ENCODE results near the gene ZBP1. TPM values are rescaled to one million over a fixed set of nuclear protein-coding genes. Genes with fewer than 3 reads are reported as not detected.

ZBP1 gene
- polyA plus RNA-seq, 3 donors = 0.08 to 0.11 TPM; not detected in 1

GRCh38 chr20:57571782-57572416 is 48.3 kb downstream of the ZBP1 start:
- DNase-seq = no peak

DNA sequence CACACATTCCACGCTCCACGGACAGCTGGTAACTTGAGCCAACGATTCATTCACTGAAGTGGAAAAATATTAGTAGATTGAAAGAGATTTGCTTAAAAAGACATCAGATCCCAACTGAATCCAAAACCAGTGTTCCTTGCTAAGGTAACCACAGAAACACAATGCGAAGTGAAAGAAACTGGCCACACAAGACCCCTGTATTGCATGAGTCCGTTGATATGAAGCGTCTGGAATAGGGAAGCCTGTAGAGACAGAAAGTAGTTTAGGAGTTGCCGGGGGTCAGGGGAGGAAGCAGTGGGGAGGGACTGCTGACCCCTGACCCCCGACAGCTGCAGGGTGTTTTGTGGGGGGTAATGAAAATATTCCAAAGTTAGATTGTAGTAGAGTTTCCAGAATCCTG is 49.3 kb downstream of the ZBP1 start:
- no peak for DNase-seq

DNA sequence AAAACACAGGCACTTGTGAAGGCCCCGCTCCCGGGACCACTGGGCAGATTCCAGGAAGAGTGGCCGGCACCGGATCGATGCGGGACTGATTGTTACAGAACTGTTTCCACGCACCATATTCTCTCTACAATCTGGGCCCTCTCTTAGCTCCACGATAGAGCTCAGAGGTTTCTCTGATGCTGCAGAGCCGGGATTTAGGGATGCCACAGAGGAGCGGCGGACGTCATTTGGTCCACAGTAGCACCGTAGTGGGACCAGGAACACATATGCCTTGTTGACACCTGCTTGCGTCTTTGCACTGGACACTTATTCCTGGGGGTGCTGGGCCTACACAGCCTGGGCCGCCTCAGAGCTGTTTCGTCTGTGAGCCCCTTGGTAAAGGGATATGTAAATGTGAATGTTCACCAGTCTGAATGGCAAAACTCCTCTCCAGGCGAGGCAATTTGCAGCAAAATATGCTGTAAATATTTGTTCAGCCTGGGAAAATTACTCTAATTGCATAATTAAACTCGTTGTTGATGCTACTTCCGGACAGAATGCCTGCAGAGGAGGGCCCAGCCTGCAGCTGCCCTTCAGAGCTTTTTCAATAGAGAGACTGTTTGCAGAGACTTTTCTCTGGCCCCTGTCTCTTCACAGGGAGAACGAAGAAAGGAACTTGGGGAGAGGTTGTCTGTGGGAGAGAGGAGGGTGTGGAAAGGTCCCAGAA is 49.9 kb downstream of the ZBP1 start:
- DNase-seq = no peak

DNA sequence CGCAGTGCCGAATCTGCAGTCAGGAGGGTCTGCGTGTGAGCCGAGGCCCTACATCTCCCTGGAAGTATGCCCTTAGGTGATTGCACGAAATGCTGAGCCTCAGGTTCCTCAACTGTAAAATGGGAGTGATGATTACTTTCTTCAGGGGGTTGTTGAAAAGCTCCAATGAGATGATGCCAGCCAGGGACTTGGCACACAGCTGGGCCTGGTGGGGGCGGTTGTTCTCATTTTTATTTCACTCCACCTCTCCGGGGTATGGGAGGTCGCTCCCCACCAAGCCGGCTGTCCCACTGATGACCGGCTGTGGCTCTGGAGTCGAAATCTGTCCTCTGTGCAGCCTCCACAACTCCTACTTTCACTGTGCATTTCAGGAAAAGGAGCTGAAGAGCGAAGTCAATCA is 51.3 kb downstream of the ZBP1 start:
- DNase-seq = no peak

- no peak for DNase-seq
These were observed 51.9 kb downstream of the ZBP1 start for GRCh38 chr20:57568088-57568896.

GRCh38 chr20:57567471-57568079 is 52.7 kb downstream of the ZBP1 start:
- DNase-seq = no peak

DNA sequence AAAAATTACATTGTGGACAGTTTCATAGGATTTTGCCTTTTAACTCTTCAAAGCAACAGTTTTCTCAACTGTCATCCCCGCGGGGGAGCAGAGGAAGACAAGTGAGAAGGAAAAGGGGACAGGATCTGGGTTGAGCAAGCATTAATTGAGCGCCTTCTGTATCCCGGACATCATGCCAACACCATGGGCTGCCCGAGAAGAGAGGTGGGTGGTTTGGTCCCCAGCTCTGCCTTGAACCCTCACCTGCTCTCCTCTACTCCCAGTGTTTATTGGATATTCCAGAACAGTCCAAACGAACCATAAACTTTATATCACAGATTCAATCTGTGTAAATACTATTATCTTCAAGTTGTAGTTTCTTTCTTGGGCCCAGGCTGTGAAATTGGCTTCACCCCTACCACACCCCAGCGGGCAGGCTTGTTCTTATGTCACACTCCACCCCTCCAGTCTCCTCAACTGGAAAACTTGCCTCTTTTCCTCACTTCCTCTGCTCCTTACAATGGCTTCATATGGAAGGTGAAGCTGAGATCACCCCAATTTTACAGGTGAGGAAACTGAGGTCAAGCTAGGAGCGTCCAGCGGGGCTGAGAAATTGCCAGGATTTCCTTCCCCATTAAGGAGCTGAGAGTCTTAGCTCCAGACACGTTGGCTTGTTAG is 53.3 kb downstream of the ZBP1 start:
- no peak for DNase-seq

- DNase-seq = no peak
These were observed 53.8 kb downstream of the ZBP1 start for GRCh38 chr20:57566399-57566798.

DNA sequence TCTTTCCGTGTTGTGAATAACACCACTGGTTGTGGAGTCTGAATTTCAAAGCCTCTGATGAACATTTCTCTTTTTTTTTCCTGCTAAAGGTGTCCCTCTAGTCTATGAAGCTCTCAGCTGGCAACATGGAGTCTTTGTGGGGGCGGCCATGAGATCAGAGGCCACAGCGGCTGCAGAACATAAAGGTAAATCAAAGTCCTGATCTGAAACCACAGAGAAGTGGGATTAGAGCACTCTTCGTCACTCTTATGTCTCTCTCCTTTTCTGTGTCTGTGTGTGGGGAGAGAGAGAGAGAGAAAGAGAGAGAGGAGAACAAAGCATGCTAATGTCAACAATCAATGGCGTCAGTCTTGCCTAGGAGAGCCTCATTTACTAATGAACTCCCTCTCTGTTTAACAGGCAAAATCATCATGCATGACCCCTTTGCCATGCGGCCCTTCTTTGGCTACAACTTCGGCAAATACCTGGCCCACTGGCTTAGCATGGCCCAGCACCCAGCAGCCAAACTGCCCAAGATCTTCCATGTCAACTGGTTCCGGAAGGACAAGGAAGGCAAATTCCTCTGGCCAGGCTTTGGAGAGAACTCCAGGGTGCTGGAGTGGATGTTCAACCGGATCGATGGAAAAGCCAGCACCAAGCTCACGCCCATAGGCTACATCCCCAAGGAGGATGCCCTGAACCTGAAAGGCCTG is 55.1 kb downstream of the ZBP1 start:
- no peak for DNase-seq

DNA sequence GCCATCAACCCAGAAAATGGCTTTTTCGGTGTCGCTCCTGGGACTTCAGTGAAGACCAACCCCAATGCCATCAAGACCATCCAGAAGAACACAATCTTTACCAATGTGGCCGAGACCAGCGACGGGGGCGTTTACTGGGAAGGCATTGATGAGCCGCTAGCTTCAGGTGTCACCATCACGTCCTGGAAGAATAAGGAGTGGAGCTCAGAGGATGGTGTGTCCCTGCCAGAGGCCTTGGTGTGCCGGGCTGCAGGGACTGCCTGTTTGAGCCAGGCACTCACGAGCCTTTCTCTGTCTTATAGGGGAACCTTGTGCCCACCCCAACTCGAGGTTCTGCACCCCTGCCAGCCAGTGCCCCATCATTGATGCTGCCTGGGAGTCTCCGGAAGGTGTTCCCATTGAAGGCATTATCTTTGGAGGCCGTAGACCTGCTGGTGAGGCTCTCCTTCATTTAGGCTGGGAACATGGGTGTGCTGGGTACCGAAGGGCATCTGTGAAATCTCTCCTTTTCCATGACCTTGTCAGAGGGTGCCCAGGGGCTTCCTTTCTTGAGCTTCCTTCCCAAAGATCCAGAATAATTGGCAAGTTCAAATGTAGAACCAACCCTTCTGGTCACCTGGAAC is 55.9 kb downstream of the ZBP1 start:
- no peak for DNase-seq

- DNase-seq = no peak
These were observed 56.7 kb downstream of the ZBP1 start for GRCh38 chr20:57563522-57563921.

- no peak for DNase-seq
These were observed 57.4 kb downstream of the ZBP1 start for GRCh38 chr20:57562541-57563465.

- DNase-seq = no peak
These were observed 58.6 kb downstream of the ZBP1 start for GRCh38 chr20:57561356-57562279.

- no peak for DNase-seq
These were observed 59.5 kb downstream of the ZBP1 start, which contains the start of gene PCK1 for GRCh38 chr20:57560554-57561355. TSS of gene PCK1 (plus strand) at chr20:57561110. CDS start at chr20:57561412, 302 bp downstream.

- no peak for DNase-seq
These were observed 60.3 kb downstream of the ZBP1 start for GRCh38 chr20:57559658-57560553.

DNA sequence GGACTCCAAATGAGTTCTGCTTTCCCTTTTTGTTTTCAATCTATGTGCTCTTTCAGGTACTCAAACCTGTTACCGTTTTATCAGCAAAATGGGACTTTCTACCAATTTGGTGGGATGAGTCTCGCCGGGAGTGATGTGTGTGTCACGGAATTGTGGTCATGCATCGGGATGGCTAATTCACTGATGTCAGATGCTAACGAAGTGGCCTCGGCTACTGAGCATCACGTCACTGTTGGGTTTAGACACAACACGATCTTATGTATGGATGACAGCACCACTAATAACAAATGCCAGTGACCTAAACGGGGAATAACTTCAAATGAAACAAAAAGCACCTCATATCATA is 61.0 kb downstream of the ZBP1 start:
- no peak for DNase-seq

All from renal pelvis (tissue), 4 donors.